ENCODE results near the gene SUPT7L. TPM values are rescaled to one million over a fixed set of nuclear protein-coding genes. Genes with fewer than 3 reads are reported as not detected.

SUPT7L gene
- total and polyA plus RNA-seq, 2 of the 13 experiments (the other 11 are each of a cell fraction or from before 2014, with no cell fraction given), result 32.9 to 77.5 TPM

DNA sequence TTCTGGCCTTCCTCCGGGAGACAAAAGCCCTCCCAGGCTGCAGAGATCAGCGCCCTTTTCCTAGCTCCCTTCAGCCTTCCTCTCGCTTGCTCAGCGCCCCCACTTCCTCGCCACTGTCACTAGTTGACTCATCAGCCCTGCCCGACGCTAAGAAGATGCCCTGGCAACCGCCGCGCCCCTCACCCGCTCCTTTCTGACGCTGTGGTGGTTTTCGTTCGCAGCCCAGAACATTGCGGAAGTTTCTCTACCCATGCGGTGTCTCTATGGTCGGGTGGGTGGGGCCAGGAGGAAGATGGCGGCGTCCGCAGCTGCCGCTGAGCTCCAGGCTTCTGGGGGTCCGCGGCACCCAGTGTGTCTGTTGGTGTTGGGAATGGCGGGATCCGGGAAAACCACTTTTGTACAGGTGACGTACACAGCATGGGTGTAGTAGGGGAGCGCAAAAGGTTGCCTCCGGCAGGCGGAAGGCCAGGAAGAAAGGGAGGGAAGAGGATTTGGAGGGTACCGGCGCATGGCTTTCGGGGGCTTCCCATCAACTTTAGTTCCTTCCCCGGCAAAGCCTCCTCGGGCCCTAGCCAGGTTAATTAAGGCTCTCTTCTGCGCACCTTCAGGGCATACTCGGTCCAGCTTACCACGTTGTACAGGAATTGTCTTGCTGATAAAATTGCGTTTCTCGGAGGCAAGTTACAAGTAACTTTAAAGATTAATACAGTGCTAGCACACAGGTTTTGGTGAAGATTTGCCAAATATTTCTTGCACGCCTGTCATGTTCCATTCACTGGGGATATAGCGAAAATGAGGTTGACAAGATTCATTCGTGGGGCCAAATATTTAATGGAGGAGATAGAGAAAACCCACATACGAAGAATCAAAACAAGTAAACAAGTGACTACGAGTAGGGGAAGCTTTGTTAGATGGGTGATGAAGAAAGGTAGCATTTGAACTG lies 34.4 kb downstream of the SUPT7L start, which contains the start of the genes CCDC121 and GPN1 (continued):
- TF ChIP-seq, protein P1, sequence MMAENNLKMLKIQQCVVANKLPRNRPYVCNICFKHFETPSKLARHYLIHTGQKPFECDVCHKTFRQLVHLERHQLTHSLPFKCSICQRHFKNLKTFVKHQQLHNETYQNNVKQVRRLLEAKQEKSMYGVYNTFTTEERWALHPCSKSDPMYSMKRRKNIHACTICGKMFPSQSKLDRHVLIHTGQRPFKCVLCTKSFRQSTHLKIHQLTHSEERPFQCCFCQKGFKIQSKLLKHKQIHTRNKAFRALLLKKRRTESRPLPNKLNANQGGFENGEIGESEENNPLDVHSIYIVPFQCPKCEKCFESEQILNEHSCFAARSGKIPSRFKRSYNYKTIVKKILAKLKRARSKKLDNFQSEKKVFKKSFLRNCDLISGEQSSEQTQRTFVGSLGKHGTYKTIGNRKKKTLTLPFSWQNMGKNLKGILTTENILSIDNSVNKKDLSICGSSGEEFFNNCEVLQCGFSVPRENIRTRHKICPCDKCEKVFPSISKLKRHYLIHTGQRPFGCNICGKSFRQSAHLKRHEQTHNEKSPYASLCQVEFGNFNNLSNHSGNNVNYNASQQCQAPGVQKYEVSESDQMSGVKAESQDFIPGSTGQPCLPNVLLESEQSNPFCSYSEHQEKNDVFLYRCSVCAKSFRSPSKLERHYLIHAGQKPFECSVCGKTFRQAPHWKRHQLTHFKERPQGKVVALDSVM (CRISPR knock-in tag; IDR thresholded peaks at IDR 0.05), result 0 out of 2 replicates have a peak, but pooled peaks have one; percentile 28
- peak; percentile 37; the same call in 1 of the 2 replicates for TF ChIP-seq ZNF121 (CRISPR knock-in tag; IDR thresholded peaks at IDR 0.05)
- TF ChIP-seq PTBP1 (IDR thresholded peaks at IDR 0.05; ENCODE audit: low read depth, low read length, poor library complexity, severe bottlenecking), result peak; percentile 70
- no peak for TF ChIP-seq SMARCE1 (IDR thresholded peaks at IDR 0.05; ENCODE audit: borderline replicate concordance)
- TF ChIP-seq, protein P2, sequence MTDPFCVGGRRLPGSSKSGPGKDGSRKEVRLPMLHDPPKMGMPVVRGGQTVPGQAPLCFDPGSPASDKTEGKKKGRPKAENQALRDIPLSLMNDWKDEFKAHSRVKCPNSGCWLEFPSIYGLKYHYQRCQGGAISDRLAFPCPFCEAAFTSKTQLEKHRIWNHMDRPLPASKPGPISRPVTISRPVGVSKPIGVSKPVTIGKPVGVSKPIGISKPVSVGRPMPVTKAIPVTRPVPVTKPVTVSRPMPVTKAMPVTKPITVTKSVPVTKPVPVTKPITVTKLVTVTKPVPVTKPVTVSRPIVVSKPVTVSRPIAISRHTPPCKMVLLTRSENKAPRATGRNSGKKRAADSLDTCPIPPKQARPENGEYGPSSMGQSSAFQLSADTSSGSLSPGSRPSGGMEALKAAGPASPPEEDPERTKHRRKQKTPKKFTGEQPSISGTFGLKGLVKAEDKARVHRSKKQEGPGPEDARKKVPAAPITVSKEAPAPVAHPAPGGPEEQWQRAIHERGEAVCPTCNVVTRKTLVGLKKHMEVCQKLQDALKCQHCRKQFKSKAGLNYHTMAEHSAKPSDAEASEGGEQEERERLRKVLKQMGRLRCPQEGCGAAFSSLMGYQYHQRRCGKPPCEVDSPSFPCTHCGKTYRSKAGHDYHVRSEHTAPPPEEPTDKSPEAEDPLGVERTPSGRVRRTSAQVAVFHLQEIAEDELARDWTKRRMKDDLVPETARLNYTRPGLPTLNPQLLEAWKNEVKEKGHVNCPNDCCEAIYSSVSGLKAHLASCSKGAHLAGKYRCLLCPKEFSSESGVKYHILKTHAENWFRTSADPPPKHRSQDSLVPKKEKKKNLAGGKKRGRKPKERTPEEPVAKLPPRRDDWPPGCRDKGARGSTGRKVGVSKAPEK (CRISPR knock-in tag; IDR thresholded peaks at IDR 0.05; ENCODE audit: borderline replicate concordance), result peak; percentile 71; the same call in 1 of the 2 replicates
- peak; percentile 79 for TF ChIP-seq MNT (IDR thresholded peaks at IDR 0.05)
- TF ChIP-seq, protein P3, sequence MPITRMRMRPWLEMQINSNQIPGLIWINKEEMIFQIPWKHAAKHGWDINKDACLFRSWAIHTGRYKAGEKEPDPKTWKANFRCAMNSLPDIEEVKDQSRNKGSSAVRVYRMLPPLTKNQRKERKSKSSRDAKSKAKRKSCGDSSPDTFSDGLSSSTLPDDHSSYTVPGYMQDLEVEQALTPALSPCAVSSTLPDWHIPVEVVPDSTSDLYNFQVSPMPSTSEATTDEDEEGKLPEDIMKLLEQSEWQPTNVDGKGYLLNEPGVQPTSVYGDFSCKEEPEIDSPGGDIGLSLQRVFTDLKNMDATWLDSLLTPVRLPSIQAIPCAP (CRISPR knock-in tag; IDR thresholded peaks at IDR 0.05; ENCODE audit: low read depth), result 0 out of 2 replicates have a peak, but pooled peaks have one; percentile 36
- TF ChIP-seq, protein P4, sequence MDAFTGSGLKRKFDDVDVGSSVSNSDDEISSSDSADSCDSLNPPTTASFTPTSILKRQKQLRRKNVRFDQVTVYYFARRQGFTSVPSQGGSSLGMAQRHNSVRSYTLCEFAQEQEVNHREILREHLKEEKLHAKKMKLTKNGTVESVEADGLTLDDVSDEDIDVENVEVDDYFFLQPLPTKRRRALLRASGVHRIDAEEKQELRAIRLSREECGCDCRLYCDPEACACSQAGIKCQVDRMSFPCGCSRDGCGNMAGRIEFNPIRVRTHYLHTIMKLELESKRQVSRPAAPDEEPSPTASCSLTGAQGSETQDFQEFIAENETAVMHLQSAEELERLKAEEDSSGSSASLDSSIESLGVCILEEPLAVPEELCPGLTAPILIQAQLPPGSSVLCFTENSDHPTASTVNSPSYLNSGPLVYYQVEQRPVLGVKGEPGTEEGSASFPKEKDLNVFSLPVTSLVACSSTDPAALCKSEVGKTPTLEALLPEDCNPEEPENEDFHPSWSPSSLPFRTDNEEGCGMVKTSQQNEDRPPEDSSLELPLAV (CRISPR knock-in tag; conservative IDR thresholded peaks at IDR 0.05; ENCODE audit: low read depth), result no peak
- TF ChIP-seq ZNF549 (CRISPR knock-in tag; IDR thresholded peaks at IDR 0.05), result no peak
- TF ChIP-seq CHD4 (IDR thresholded peaks at IDR 0.05; ENCODE audit: borderline replicate concordance, low read length), result no peak
- peak; percentile 90; the same call in 1 of the 2 replicates for TF ChIP-seq SNAPC5 (CRISPR knock-in tag; IDR thresholded peaks at IDR 0.05; ENCODE audit: borderline replicate concordance)
- TF ChIP-seq, protein P5, sequence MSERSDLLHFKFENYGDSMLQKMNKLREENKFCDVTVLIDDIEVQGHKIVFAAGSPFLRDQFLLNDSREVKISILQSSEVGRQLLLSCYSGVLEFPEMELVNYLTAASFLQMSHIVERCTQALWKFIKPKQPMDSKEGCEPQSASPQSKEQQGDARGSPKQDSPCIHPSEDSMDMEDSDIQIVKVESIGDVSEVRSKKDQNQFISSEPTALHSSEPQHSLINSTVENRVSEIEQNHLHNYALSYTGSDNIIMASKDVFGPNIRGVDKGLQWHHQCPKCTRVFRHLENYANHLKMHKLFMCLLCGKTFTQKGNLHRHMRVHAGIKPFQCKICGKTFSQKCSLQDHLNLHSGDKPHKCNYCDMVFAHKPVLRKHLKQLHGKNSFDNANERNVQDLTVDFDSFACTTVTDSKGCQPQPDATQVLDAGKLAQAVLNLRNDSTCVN (CRISPR knock-in tag; IDR thresholded peaks at IDR 0.05; ENCODE audit: borderline replicate concordance), result peak; percentile 45; the same call in 1 of the 2 replicates
- TF ChIP-seq, protein P6, sequence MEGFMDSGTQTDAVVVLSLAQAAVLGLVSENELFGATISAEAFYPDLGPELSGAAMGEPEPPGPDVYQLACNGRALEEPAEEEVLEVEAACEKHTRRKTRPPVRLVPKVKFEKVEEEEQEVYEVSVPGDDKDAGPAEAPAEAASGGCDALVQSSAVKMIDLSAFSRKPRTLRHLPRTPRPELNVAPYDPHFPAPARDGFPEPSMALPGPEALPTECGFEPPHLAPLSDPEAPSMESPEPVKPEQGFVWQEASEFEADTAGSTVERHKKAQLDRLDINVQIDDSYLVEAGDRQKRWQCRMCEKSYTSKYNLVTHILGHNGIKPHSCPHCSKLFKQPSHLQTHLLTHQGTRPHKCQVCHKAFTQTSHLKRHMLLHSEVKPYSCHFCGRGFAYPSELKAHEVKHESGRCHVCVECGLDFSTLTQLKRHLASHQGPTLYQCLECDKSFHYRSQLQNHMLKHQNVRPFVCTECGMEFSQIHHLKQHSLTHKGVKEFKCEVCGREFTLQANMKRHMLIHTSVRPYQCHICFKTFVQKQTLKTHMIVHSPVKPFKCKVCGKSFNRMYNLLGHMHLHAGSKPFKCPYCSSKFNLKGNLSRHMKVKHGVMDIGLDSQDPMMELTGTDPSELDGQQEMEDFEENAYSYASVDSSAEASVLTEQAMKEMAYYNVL (CRISPR knock-in tag; IDR thresholded peaks at IDR 0.05; ENCODE audit: borderline replicate concordance), result peak; percentile 24; the same call in 1 of the 2 replicates
